Ascending aorta (tissue), 2 donors: ENCODE results near the gene STEAP3. TPM values are rescaled to one million over a fixed set of nuclear protein-coding genes. Genes with fewer than 3 reads are reported as not detected.

ENCODE experiments used
- DNase-seq, 2 donors: peaks; one replicate each; pipeline ENCODE4 v3.0.0-alpha.2; 2019; ENCODE audit warnings: low spot score in 2 of 2
- H3K27ac ChIP-seq, 2 donors: fragments of 200-600 bp; sonication (generic); one replicate each; pipeline ENCODE4 v1.5.1; 2016 to 2017; ENCODE audit warnings: mild to moderate bottlenecking in 1 of 2
- H3K27me3 ChIP-seq: fragments of 200-600 bp; sonication (generic); one replicate; pipeline ENCODE4 v1.5.1; 2017
- H3K36me3 ChIP-seq, 2 donors: fragments of 200-600 bp; sonication (generic); one replicate each; pipeline ENCODE4 v1.5.1; 2016
- H3K4me1 ChIP-seq, 2 donors: fragments of 200-600 bp; sonication (generic); one replicate each; pipeline ENCODE4 v1.5.1; 2016 to 2017; ENCODE audit warnings: mild to moderate bottlenecking in 1 of 2
- H3K4me3 ChIP-seq, 2 donors: fragments of 200-600 bp; sonication (generic); one replicate each; pipeline ENCODE4 v1.5.1; 2016 to 2017; ENCODE audit warnings: mild to moderate bottlenecking in 1 of 2
- H3K9me3 ChIP-seq, 2 donors: fragments of 200-600 bp; sonication (generic); one replicate each; pipeline ENCODE4 v1.5.1; 2016
- CTCF ChIP-seq, 3 experiments: fragments of 200-600 bp in 2 of 3; fragments of 450-650 bp in 1 of 3; sonication (generic) in 2 of 3; IDR thresholded peaks; one replicate each; pipeline ENCODE4 v1.5.1; 2016 to 2019; ENCODE audit warnings: antibody characterized with exemption in 3 of 3, mild to moderate bottlenecking in 1 of 3, moderate library complexity in 1 of 3
- intact Hi-C: fragments of 100-400 bp; cut with DNase I; formaldehyde crosslinking; loops from one replicate; pipeline ENCODE4 v1.15.1; 2023
- total RNA-seq: library from RNA; depleted of rRNA; stranded (reverse); fragments of >200 nt; gene quantifications from one replicate; pipeline ENCODE4 v1.1.0, GENCODE V29; 2016

The STEAP3 gene
- total RNA-seq, 1 donor from 2014 or later, result 34.5 TPM

GRCh38 chr2:119294671-119295070 lies 71.0 kb downstream of the STEAP3 start:
- no peak for TF ChIP-seq CTCF (IDR thresholded peaks at IDR 0.05)
- Histone ChIP-seq H3K36me3 (peaks cover 0 to 7% of the 10 kb centered on the region in 2 donors), H3K27me3 (no peaks in the 10 kb centered on the region), H3K4me3 (no peak overlapping the region), H3K27ac (no peak overlapping the region), H3K9me3 (no peaks in the 10 kb centered on the region), H3K4me1 (no peaks in the 10 kb centered on the region)
- DNase-seq, result no peak
- intact Hi-C loops, result no loop called here

GRCh38 chr2:119295688-119296375 lies 72.2 kb downstream of the STEAP3 start:
- peaks cover 0 to 7% of the 10 kb centered on the region in 2 donors for H3K36me3 ChIP-seq
- no peaks in the 10 kb centered on the region for H3K4me1 ChIP-seq
- H3K27ac ChIP-seq, result no peak overlapping the region
- H3K27me3 ChIP-seq, result no peaks in the 10 kb centered on the region
- DNase-seq, result no peak
- intact Hi-C loops, result no loop called here
- no peak for TF ChIP-seq CTCF (IDR thresholded peaks at IDR 0.05)
- H3K4me3 ChIP-seq, result no peak overlapping the region
- no peaks in the 10 kb centered on the region for H3K9me3 ChIP-seq

GRCh38 chr2:119301413-119301812 lies 77.8 kb downstream of the STEAP3 start:
- H3K4me1 ChIP-seq, result no peaks in the 10 kb centered on the region
- H3K27me3 ChIP-seq, result no peaks in the 10 kb centered on the region
- no peak for TF ChIP-seq CTCF (IDR thresholded peaks at IDR 0.05)
- no peak for DNase-seq
- H3K27ac ChIP-seq, result no peak overlapping the region
- intact Hi-C loops, result no loop called here
- H3K36me3 ChIP-seq, result peaks cover 0 to 6% of the 10 kb centered on the region in 2 donors
- no peaks in the 10 kb centered on the region for H3K9me3 ChIP-seq
- H3K4me3 ChIP-seq, result no peak overlapping the region

GRCh38 chr2:119304847-119305246 lies 81.2 kb downstream of the STEAP3 start:
- Histone ChIP-seq H3K27me3 (no peaks in the 10 kb centered on the region), H3K4me1 (no peaks in the 10 kb centered on the region), H3K4me3 (no peak overlapping the region), H3K36me3 (peaks cover 0 to 6% of the 10 kb centered on the region in 2 donors), H3K27ac (no peak overlapping the region), H3K9me3 (no peaks in the 10 kb centered on the region)
- no peak for TF ChIP-seq CTCF (IDR thresholded peaks at IDR 0.05)
- DNase-seq, result no peak
- intact Hi-C loops, result no loop called here

GRCh38 chr2:119305497-119306195 lies 82.0 kb downstream of the STEAP3 start:
- Histone ChIP-seq H3K4me3 (no peak overlapping the region), H3K27me3 (no peaks in the 10 kb centered on the region), H3K36me3 (peaks cover 0 to 6% of the 10 kb centered on the region in 2 donors), H3K4me1 (no peaks in the 10 kb centered on the region), H3K27ac (no peak overlapping the region), H3K9me3 (no peaks in the 10 kb centered on the region)
- intact Hi-C loops, result no loop called here
- no peak for TF ChIP-seq CTCF (IDR thresholded peaks at IDR 0.05)
- DNase-seq, result no peak
